ENCODE results near the gene TPRX1. TPM values are rescaled to one million over a fixed set of nuclear protein-coding genes. Genes with fewer than 3 reads are reported as not detected.
"Not testable (repeated sequence)": the region's sequence is repeated elsewhere in the genome, so short reads cannot be mapped to it uniquely, and the experiment has no call there.

TPRX1 gene
- total RNA-seq, 3 donors from 2014 or later (not counting 1 experiment from before 2014, with no cell fraction given): not detected

DNA sequence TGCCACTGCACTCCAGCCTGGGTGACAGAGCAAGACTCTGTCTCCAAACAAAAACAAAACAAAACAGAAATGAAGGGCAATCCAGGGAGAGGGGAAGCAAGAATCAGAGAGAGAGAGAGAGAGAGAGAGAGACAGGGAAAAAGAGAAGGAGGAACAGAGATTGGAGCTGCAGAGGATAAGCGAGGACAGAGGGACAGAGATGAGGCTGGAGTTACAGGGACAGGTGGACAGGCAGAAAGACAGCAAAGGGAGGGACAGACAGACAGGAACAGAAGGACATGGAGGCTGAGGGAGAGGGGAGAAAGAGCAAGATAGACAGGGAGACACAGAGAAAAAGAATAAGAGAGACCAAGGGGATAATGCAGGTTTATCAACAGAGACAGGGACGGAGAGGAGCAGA, 16.1 kb upstream of the TPRX1 start:
- Histone ChIP-seq H3K4me3 (ENCODE audit: low read length) (no peak overlapping the region), H3K27me3 (ENCODE audit: control insufficient read depth, insufficient read depth, low read length) (peaks cover 6% of the 10 kb centered on the region), H3K9me3 (ENCODE audit: control insufficient read depth, insufficient read depth, low read length) (no peaks in the 10 kb centered on the region), H3K27ac (ENCODE audit: low read length) (no peak overlapping the region), H3K4me1 (ENCODE audit: control insufficient read depth, insufficient read depth, low read length) (no peaks in the 10 kb centered on the region), H3K36me3 (ENCODE audit: control insufficient read depth, insufficient read depth, low read length) (no peaks in the 10 kb centered on the region)
- intact Hi-C loops (cut with micrococcal nuclease): no loop called here
- 76% methylated on average over 2 of the region's 2 CpGs for WGBS (ENCODE audit: insufficient coverage)
- Mint-ChIP-seq H3K36me3 (no peaks in the 10 kb centered on the region), H3K4me1 (no peaks in the 10 kb centered on the region), H3K4me3 (no peak overlapping the region), H3K27ac (no peak overlapping the region), H3K9me3 (no peaks in the 10 kb centered on the region), H3K27me3 (ENCODE audit: low read depth in 2 of 2) (peaks cover 20 to 26% of the 10 kb centered on the region in 2 donors)
- no peak for ATAC-seq
- TF ChIP-seq, protein P1, sequence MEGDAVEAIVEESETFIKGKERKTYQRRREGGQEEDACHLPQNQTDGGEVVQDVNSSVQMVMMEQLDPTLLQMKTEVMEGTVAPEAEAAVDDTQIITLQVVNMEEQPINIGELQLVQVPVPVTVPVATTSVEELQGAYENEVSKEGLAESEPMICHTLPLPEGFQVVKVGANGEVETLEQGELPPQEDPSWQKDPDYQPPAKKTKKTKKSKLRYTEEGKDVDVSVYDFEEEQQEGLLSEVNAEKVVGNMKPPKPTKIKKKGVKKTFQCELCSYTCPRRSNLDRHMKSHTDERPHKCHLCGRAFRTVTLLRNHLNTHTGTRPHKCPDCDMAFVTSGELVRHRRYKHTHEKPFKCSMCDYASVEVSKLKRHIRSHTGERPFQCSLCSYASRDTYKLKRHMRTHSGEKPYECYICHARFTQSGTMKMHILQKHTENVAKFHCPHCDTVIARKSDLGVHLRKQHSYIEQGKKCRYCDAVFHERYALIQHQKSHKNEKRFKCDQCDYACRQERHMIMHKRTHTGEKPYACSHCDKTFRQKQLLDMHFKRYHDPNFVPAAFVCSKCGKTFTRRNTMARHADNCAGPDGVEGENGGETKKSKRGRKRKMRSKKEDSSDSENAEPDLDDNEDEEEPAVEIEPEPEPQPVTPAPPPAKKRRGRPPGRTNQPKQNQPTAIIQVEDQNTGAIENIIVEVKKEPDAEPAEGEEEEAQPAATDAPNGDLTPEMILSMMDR (IDR thresholded peaks at IDR 0.05): no peak
- no peak for DNase-seq

DNA sequence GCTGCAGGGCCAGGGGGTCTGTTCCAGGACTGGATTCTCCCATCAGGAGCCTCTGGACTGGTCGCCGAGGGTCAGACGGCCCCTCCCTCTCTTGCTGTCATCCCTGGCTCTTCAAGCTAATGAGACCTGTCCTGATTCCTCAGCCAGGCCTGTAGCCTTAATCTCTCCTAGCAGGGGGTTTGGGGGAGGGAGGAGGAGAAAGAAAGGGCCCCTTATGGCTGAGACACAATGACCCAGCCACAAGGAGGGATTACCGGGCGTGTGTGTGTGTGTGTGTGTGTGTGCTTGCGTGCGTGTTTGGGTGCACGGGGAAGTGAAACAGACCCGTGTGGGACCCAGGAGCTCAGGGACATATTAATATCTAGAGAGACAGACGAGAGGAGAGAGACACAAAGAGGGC, 15.5 kb upstream of the TPRX1 start:
- Mint-ChIP-seq H3K4me1 (no peaks in the 10 kb centered on the region), H3K36me3 (no peaks in the 10 kb centered on the region), H3K27me3 (ENCODE audit: low read depth in 2 of 2) (peaks cover 20 to 26% of the 10 kb centered on the region in 2 donors), H3K4me3 (no peak overlapping the region), H3K9me3 (no peaks in the 10 kb centered on the region), H3K27ac (no peak overlapping the region)
- WGBS (ENCODE audit: insufficient coverage): 15% methylated on average over 10 of the region's 10 CpGs
- Histone ChIP-seq H3K27ac (ENCODE audit: low read length) (no peak overlapping the region), H3K4me3 (ENCODE audit: low read length) (no peak overlapping the region), H3K27me3 (ENCODE audit: control insufficient read depth, insufficient read depth, low read length) (peaks cover 6% of the 10 kb centered on the region), H3K36me3 (ENCODE audit: control insufficient read depth, insufficient read depth, low read length) (no peaks in the 10 kb centered on the region), H3K4me1 (ENCODE audit: control insufficient read depth, insufficient read depth, low read length) (no peaks in the 10 kb centered on the region), H3K9me3 (ENCODE audit: control insufficient read depth, insufficient read depth, low read length) (no peaks in the 10 kb centered on the region)
- no peak for ATAC-seq
- intact Hi-C loops (cut with micrococcal nuclease): no loop called here
- TF ChIP-seq, protein P1 (IDR thresholded peaks at IDR 0.05): no peak
- no peak for DNase-seq

DNA sequence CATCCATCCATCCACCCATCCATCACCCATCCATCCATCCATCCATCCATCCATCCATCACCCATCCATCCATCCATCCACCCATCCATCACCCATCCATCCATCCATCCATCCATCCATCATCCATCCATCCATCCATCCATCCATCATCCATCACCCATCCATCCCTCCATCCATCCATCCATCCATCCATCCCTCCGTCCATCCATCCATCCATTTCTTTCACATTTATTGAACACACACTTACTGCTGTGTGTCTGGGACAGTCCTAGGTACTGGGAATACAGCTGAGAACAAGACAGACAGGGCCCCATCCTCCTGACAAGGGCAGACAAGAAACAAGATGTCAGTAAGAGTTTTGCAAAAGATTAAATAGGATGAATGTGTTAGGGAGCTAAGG, 13.9 kb upstream of the TPRX1 start:
- H3K36me3 Mint-ChIP-seq; H3K36me3 ChIP-seq (ENCODE audit: control insufficient read depth, insufficient read depth, low read length); H3K4me1 ChIP-seq (ENCODE audit: control insufficient read depth, insufficient read depth, low read length); intact Hi-C loops (cut with micrococcal nuclease); H3K4me3 ChIP-seq (ENCODE audit: low read length); H3K4me3 Mint-ChIP-seq; H3K9me3 Mint-ChIP-seq; H3K27ac ChIP-seq (ENCODE audit: low read length); DNase-seq; H3K27me3 ChIP-seq (ENCODE audit: control insufficient read depth, insufficient read depth, low read length); H3K4me1 Mint-ChIP-seq; H3K9me3 ChIP-seq (ENCODE audit: control insufficient read depth, insufficient read depth, low read length); ATAC-seq; H3K27ac Mint-ChIP-seq: not testable (repeated sequence)
- WGBS (ENCODE audit: insufficient coverage): 85% methylated on average over 1 of the region's 1 CpG
- H3K27me3 Mint-ChIP-seq (ENCODE audit: low read depth in 2 of 2): peaks cover 20 to 26% of the 10 kb centered on the region in 2 donors

DNA sequence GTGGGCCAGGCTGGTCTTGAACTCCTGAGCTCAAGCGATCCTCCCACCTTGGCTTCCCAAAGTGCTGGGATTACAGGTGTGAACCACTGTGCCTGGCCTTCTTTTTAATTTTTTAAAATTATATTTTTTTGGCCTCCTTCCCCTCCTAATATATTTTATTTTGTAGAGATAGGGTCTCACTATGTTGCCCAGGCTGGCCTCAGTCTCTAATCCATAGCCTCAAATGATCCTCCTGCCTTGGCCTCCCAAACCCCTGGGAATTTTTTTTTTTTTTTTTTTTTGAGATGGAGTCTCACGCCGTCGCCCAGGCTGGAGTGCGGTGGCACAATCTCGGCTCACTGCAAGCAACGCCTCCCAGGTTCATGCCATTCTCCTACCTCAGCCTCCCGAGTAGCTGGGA, 11.9 kb upstream of the TPRX1 start:
- H3K36me3 Mint-ChIP-seq; H3K4me3 ChIP-seq (ENCODE audit: low read length); H3K27ac Mint-ChIP-seq; ATAC-seq; H3K27me3 ChIP-seq (ENCODE audit: control insufficient read depth, insufficient read depth, low read length); H3K36me3 ChIP-seq (ENCODE audit: control insufficient read depth, insufficient read depth, low read length); H3K27ac ChIP-seq (ENCODE audit: low read length); H3K4me1 ChIP-seq (ENCODE audit: control insufficient read depth, insufficient read depth, low read length); intact Hi-C loops (cut with micrococcal nuclease); H3K4me1 Mint-ChIP-seq; H3K9me3 Mint-ChIP-seq; H3K9me3 ChIP-seq (ENCODE audit: control insufficient read depth, insufficient read depth, low read length); H3K4me3 Mint-ChIP-seq; DNase-seq: not testable (repeated sequence)
- WGBS (ENCODE audit: insufficient coverage): 92% methylated on average over 7 of the region's 8 CpGs
- H3K27me3 Mint-ChIP-seq (ENCODE audit: low read depth in 2 of 2): peaks cover 15 to 16% of the 10 kb centered on the region in 2 donors

DNA sequence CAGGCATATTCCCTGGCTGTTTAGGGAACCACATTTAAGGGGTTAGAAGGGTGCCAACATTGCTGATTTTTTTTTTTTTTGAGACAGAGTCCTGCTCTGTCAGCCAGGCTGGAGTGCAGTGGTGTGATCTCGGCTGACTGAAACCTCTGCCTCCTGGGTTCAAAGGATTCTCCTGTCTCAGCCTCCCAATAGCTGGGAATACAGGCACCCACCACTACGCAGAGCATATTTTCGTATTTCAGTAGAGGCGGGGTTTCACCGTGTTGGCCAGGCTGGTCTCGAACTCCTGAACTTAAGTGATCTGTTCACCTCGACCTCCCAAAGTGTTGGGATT, 9.6 kb upstream of the TPRX1 start:
- H3K27me3 ChIP-seq (ENCODE audit: control insufficient read depth, insufficient read depth, low read length): no peaks in the 10 kb centered on the region
- intact Hi-C loops (cut with micrococcal nuclease): no loop called here

More for the DNA sequence above, 9.6 kb upstream of the TPRX1 start:
- DNase-seq (no peak), ATAC-seq (peak in 2 of 3 donors; percentile 12 to 25)
- Histone ChIP-seq H3K4me3 (ENCODE audit: low read length) (no peak overlapping the region), H3K36me3 (ENCODE audit: control insufficient read depth, insufficient read depth, low read length) (no peaks in the 10 kb centered on the region), H3K27ac (ENCODE audit: low read length) (no peak overlapping the region), H3K4me1 (ENCODE audit: control insufficient read depth, insufficient read depth, low read length) (no peaks in the 10 kb centered on the region), H3K9me3 (ENCODE audit: control insufficient read depth, insufficient read depth, low read length) (no peaks in the 10 kb centered on the region)
- 67% methylated on average over 7 of the region's 7 CpGs for WGBS (ENCODE audit: insufficient coverage)
- Mint-ChIP-seq H3K9me3 (no peaks in the 10 kb centered on the region), H3K4me3 (no peak overlapping the region), H3K27ac (no peak overlapping the region), H3K4me1 (peaks cover 0 to 5% of the 10 kb centered on the region in 2 donors), H3K36me3 (no peaks in the 10 kb centered on the region), H3K27me3 (ENCODE audit: low read depth in 2 of 2) (peaks cover 0 to 6% of the 10 kb centered on the region in 2 donors)
- TF ChIP-seq, protein P1 (IDR thresholded peaks at IDR 0.05): no peak

Measured in natural killer cell (primary cell).